OCI-LY1 (cell line): Measurements from ENCODE around the gene CD163.

Experiments
- CTCF ChIP-seq: fragments of 200-600 bp; sonication (generic), shearing (Covaris generic); IDR thresholded peaks from 2 replicates; pipeline ENCODE4 v1.5.1; 2017; ENCODE audit warnings: mild to moderate bottlenecking, antibody characterized with exemption, low read length, moderate library complexity, mixed read lengths
- EZH2 ChIP-seq: fragments of 200-600 bp; sonication (generic), shearing (Covaris generic); IDR thresholded peaks from 2 replicates; pipeline ENCODE4 v1.8.0; 2017; ENCODE audit warnings: borderline replicate concordance, mixed run types, mild to moderate bottlenecking, antibody characterized with exemption, low read length, moderate library complexity, mixed read lengths

- TF ChIP-seq CTCF (no peak), EZH2 (no peak)
Measured at GRCh38 chr12:7485095-7485494, 18.5 kb downstream of the CD163 start.
